ENCODE data around the gene ACSM3.

The ACSM3 gene

DNA sequence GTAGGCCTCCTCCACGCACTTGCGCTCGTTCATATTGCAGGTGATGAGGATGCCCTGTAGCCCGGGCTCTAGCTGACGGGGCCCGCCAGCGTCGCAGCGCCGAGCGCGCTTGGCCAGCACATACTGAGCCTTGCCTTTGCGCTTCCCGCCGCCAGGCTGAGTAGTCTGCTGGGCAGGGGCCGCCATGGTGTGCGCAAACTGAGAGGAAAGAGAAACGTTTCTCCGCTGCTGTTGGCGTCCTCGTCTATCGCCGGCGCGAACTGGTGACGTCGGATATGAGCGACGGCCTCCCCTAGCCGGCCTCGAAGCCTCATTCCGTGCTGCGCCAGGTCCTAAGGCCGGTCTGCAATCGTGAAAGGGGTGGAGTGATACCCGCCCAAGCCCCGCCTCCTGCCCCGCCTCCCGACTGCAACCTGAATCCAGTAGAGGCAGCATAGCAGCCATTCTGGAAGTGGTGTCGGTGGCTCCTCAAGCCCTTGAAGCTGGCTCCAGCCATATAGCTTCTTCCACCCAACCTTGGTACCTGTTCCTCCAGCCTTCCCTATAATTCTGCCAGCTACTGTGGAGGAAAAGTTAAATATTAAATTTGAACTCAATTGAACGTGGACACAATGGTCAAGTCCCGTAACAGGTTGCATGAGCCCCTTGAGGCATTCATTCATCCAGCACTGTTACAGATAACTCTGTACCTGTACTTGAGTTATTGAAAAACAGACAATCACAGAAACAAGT is 22.1 kb upstream of the ACSM3 start, which contains the start of gene THUMPD1:
Gene THUMPD1, minus strand, starts transcription at position 265 of the 732 bp plus-strand sequence. Its CDS starts 79 bp downstream, at position 186.
- DNase-seq (ENCODE audit: low read depth): peak; percentile 96
- peak within 1 kb of the TSS; percentile 91 for H3K4me3 ChIP-seq (ENCODE audit: low read depth, low read length)
- peak; percentile 70 for TF ChIP-seq MYC (IDR thresholded peaks at IDR 0.05; ENCODE audit: low read depth, low read length)
- TF ChIP-seq, protein P1, sequence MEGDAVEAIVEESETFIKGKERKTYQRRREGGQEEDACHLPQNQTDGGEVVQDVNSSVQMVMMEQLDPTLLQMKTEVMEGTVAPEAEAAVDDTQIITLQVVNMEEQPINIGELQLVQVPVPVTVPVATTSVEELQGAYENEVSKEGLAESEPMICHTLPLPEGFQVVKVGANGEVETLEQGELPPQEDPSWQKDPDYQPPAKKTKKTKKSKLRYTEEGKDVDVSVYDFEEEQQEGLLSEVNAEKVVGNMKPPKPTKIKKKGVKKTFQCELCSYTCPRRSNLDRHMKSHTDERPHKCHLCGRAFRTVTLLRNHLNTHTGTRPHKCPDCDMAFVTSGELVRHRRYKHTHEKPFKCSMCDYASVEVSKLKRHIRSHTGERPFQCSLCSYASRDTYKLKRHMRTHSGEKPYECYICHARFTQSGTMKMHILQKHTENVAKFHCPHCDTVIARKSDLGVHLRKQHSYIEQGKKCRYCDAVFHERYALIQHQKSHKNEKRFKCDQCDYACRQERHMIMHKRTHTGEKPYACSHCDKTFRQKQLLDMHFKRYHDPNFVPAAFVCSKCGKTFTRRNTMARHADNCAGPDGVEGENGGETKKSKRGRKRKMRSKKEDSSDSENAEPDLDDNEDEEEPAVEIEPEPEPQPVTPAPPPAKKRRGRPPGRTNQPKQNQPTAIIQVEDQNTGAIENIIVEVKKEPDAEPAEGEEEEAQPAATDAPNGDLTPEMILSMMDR (IDR thresholded peaks at IDR 0.05; ENCODE audit: low read depth, low read length): no peak
- TF ChIP-seq, protein P2, sequence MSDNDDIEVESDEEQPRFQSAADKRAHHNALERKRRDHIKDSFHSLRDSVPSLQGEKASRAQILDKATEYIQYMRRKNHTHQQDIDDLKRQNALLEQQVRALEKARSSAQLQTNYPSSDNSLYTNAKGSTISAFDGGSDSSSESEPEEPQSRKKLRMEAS (IDR thresholded peaks at IDR 0.05; ENCODE audit: low read depth, low read length): peak; percentile 70; the same call in 1 of the 2 replicates
- TF ChIP-seq POLR2A (IDR thresholded peaks at IDR 0.05; ENCODE audit: extremely low read depth, insufficient read length): peak; percentile 75

DNA sequence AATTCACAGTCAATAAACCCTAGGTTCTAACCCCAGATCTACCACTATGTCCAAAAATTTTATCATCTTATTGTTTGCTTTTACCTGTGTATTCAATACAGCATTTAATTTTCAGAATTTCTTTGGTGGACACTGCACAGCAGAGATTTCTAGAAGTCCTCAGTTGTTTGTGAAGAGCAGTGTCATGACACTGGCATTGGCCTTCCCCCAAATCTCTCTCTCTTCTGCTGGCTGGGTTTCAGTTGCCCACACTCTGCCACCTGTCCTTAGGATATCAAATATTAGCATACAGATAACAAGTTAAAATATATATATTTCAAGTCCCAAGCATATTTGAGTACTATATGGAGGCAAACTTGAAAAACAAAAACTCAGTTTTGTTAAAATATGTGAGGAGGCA is 20.2 kb upstream of the ACSM3 start:
- H3K4me3 ChIP-seq (ENCODE audit: low read depth, low read length): no peak overlapping the region
- TF ChIP-seq POLR2A (IDR thresholded peaks at IDR 0.05; ENCODE audit: extremely low read depth, insufficient read length) (no peak), MYC (IDR thresholded peaks at IDR 0.05; ENCODE audit: low read depth, low read length) (no peak)
- TF ChIP-seq, protein P1 (IDR thresholded peaks at IDR 0.05; ENCODE audit: low read depth, low read length): no peak
- DNase-seq (ENCODE audit: low read depth): no peak

DNA sequence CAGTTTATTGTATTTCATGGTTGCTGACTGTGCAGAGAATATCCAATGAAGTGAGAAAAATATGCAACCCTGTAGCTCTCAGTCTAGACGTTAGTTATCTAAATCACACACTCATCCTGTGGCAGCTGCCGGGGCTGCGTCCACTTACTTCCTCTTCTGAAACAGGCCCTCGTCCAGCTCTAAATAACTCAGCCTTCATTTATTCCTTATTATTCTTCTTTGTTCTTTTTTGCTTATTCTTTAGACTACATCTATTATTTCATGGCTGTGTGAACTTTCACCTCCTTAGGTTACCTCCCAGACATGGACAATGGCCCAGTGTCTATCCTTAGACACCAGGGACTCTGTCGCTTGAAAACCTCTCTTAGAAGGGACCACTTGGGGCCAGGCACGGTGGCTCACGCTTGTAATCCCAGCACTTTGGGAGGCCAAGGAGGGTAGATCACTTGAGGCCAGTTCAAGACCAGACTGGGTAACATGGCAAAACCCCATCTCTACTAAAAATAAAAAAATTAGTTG is 18.8 kb upstream of the ACSM3 start:
- TF ChIP-seq POLR2A (IDR thresholded peaks at IDR 0.05; ENCODE audit: extremely low read depth, insufficient read length) (no peak), MYC (IDR thresholded peaks at IDR 0.05; ENCODE audit: low read depth, low read length) (0 out of 2 replicates have a peak, but pooled peaks have one; percentile 30)
- TF ChIP-seq, protein P1 (IDR thresholded peaks at IDR 0.05; ENCODE audit: low read depth, low read length): no peak
- TF ChIP-seq, protein P2 (IDR thresholded peaks at IDR 0.05; ENCODE audit: low read depth, low read length): no peak
- H3K4me3 ChIP-seq (ENCODE audit: low read depth, low read length): no peak overlapping the region
- peak; percentile 77 for DNase-seq (ENCODE audit: low read depth)

DNA sequence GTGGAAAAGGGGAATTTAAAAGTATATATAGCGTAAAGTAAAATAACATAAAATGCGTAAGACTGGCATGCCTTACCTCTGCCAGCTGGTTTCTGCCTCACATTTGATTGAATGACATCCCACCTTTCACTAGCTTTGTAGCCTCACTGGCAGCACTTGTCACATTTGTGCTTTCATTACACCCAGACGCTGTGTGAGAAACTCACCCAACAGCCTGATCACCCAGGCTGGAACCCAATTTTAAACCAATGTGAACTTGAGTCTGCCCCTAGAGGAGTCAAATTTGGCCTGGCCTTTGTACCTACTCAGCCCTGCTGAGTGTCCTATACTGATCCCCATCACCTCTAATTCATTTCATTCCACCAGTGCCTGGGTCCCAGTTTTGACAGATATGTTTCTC is 17.4 kb upstream of the ACSM3 start:
- no peak for DNase-seq (ENCODE audit: low read depth)
- no peak overlapping the region for H3K4me3 ChIP-seq (ENCODE audit: low read depth, low read length)
- TF ChIP-seq, protein P2 (IDR thresholded peaks at IDR 0.05; ENCODE audit: low read depth, low read length): no peak
- TF ChIP-seq, protein P1 (IDR thresholded peaks at IDR 0.05; ENCODE audit: low read depth, low read length): no peak
- TF ChIP-seq MYC (IDR thresholded peaks at IDR 0.05; ENCODE audit: low read depth, low read length) (no peak), POLR2A (IDR thresholded peaks at IDR 0.05; ENCODE audit: extremely low read depth, insufficient read length) (no peak)

DNA sequence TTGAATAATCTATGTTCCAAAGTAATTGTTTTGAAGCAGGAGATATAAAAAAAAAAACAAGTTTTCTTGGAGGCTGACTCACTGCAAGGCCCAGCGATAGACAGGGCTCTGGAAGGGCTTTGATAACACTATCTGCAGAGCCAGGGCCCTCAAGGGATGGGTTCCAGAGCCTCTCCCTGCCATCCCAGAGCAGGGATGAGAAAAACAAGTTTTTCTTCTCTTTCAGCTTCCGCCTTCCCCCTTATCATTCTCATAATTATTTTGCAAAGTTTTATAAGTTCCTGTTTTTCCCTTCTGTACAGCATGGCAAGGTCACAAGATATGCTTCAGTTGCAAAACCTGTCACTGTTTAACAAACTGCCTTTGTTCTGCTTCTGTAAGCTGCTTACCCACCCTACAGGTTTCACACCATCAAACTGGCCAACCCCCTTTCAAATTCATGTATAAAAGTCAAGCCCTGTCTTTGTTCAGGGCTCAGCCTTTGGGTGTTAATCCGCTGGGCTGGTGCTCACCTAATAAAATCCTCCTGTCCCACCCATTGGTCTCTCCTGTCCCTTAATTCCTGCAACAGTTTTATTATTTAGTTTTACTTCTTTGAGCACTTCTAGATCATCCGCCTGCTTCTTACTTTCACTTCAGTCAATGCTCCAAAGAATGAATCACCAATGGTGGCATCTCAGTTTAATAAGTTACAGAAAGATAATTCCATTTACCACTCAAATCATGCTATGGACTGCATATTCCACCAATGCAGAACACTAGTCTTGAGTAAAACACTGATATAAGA is 16.6 kb upstream of the ACSM3 start:
- DNase-seq (ENCODE audit: low read depth): peak; percentile 76
- H3K4me3 ChIP-seq (ENCODE audit: low read depth, low read length): no peak overlapping the region
- TF ChIP-seq POLR2A (IDR thresholded peaks at IDR 0.05; ENCODE audit: extremely low read depth, insufficient read length) (no peak), MYC (IDR thresholded peaks at IDR 0.05; ENCODE audit: low read depth, low read length) (no peak)
- TF ChIP-seq, protein P2 (IDR thresholded peaks at IDR 0.05; ENCODE audit: low read depth, low read length): no peak
- TF ChIP-seq, protein P1 (IDR thresholded peaks at IDR 0.05; ENCODE audit: low read depth, low read length): no peak

Measured in NB4 (cell line).